CD4-positive, alpha-beta T cell treated with Interleukin-15 for 1 hour (primary cell): ENCODE measurements around the gene HBQ1.
"Not testable (repeated sequence)": the region's sequence is repeated elsewhere in the genome, so short reads cannot be mapped to it uniquely, and the experiment has no call there.

ENCODE experiments used
- DNase-seq: peaks from one replicate; pipeline ENCODE4 v3.0.0-alpha.2; 2020

The HBQ1 gene

DNA sequence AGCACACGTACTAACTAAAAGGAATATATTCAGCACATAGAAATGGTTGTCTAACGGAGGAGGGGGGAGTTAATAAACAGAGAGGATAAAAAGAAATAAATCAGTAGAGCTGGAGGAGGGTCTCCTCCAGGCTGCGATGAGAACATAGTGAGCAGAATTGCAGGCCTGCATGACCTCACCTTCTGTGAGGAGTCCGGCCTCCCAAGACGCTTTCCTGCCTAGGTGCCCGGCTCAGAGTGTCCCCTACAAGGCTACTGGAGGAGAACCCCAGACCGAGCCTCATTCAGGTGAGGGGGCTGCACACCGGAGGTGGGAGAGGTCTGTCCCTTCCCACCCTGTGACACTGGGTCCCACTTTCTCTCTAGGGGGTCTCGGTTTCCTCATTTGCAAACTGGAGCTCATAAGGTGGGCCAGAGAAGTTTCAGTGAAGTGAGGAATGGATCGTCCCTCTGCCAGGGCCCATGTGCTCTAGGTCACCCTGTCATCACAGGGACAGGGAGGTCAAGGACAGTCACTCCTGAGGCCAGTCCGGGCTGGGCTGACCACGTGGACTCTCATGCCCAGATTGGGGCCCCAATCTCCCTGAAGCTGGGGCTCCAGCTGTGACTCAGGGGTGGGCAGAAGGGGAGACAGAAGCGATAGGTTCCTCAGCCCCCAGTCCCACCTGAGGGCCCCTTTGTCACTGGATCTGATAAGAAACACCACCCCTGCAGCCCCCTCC lies 17.8 kb upstream of the HBQ1 start:
- no peak for DNase-seq

- DNase-seq, result not testable (repeated sequence)
These were observed 17.1 kb upstream of the HBQ1 start for GRCh38 chr16:163139-163538.

DNA sequence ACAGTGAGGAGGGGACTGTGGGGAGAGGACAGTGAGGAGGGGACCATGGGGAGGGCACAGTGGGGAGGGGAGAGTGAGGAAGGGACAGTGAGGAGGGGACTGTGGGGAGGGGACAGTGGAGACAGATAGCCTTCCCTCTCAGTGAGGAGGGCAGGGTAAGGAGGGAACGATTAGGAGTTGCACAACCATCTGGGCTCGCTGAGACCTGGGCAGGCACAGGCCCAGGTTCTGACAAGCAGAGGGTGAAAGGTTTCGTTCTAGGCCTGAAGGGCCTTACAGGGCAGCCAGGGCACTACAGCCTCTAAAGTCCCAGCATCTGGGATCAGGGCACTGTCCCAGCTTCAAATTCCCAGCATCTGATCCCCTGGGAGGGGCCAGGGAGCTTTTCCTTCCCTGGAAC lies 16.6 kb upstream of the HBQ1 start:
- DNase-seq, result not testable (repeated sequence)

- DNase-seq, result not testable (repeated sequence)
These were observed 16.0 kb upstream of the HBQ1 start for GRCh38 chr16:164134-164823.

- no peak for DNase-seq
These were observed 15.3 kb upstream of the HBQ1 start for GRCh38 chr16:164827-165538.

GRCh38 chr16:165539-166374 lies 14.5 kb upstream of the HBQ1 start, which contains the start of gene HBM:
Gene HBM, plus strand, starts transcription at chr16:165978. Its CDS starts 20 bp downstream, at chr16:165998.
- no peak for DNase-seq

GRCh38 chr16:166375-167121 lies 13.7 kb upstream of the HBQ1 start:
- no peak for DNase-seq

DNA sequence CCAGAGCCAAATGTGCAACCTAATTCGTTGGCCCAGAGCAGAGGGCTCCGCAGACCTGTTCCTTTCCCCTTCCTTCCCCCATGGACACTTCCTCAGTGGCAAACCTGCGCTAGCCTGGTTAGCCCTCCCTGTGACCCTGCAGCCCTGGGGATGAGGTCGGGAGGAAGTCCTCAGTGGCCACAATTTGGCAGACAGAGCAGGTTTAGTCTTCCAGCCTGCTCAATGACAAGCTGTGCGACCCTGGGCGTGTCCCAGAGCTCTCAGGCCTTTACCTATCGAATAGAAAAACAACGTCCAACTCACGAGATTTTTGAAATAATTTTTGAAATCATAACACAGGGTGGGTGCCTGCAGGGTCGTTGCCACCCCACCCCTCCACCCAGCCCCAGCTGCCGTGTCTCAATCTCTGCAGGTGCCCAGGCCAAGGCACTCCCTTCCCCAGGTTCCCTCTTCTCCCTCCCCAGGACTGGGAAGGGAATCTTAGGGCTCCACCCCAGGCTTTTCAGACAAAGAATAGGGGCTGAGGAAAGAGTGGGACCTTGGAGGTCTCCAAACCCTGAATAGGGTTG lies 13.1 kb upstream of the HBQ1 start:
- DNase-seq, result no peak

DNA sequence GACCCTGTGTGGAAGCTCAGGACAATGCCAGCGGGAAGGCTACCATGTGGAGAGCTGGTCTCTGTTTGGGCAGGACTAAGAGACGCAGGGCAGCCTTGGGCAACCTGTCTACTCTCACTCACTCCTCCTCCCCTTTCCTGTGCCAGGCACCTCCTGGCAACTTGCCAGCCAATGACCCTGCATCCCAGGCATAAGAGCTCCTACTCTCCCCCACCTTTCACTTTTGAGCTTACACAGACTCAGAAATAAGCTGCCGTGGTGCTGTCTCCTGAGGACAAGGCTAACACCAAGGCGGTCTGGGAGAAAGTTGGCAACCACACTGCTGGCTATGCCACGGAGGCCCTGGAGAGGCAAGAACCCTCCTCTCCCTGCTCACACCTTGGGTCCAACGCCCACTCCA lies 11.8 kb upstream of the HBQ1 start:
- no peak for DNase-seq

DNA sequence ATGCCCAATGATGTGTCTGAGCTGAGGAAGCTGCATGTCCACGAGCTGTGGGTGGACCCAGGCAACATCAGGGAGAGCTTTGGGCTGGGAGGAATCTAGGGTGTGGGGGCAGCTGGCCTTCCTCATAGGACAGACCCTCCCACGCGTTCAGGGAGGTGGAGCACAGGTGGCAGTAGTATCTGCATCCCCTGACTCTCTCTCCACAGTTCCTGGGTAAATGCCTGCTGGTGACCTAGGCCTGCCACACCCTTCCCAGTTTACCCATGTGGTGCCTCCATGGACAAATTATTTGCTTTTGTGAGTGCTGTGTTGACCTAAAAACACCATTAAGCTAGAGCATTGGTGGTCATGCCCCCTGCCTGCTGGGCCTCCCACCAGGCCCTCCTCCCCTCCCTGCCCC lies 11.2 kb upstream of the HBQ1 start:
- no peak for DNase-seq

- DNase-seq, result not testable (repeated sequence)
These were observed 10.2 kb upstream of the HBQ1 start for GRCh38 chr16:170088-170507.

DNA sequence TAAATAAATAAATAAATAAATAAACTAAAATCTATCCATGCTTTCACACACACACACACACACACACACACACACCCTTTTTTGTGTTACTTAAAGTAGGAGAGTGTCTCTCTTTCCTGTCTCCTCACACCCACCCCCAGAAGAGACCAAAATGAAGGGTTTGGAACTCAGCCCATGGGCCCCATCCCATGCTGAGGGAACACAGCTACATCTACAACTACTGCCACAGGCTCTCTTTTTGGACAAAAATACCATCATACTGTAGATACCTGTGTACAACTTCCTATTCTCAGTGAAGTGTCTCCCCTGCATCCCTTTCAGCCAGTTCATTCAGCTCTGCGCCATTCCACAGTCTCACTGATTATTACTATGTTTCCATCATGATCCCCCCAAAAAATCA lies 9.5 kb upstream of the HBQ1 start:
- DNase-seq, result no peak

- not testable (repeated sequence) for DNase-seq
These were observed 7.8 kb upstream of the HBQ1 start, which contains the start of gene HBA2 for GRCh38 chr16:172374-172941. Gene HBA2, plus strand, starts transcription at chr16:172876. Its CDS starts 37 bp downstream, at chr16:172913.

DNA sequence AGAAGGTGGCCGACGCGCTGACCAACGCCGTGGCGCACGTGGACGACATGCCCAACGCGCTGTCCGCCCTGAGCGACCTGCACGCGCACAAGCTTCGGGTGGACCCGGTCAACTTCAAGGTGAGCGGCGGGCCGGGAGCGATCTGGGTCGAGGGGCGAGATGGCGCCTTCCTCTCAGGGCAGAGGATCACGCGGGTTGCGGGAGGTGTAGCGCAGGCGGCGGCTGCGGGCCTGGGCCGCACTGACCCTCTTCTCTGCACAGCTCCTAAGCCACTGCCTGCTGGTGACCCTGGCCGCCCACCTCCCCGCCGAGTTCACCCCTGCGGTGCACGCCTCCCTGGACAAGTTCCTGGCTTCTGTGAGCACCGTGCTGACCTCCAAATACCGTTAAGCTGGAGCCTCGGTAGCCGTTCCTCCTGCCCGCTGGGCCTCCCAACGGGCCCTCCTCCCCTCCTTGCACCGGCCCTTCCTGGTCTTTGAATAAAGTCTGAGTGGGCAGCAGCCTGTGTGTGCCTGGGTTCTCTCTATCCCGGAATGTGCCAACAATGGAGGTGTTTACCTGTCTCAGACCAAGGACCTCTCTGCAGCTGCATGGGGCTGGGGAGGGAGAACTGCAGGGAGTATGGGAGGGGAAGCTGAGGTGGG lies 6.9 kb upstream of the HBQ1 start:
- DNase-seq, result not testable (repeated sequence)

DNA sequence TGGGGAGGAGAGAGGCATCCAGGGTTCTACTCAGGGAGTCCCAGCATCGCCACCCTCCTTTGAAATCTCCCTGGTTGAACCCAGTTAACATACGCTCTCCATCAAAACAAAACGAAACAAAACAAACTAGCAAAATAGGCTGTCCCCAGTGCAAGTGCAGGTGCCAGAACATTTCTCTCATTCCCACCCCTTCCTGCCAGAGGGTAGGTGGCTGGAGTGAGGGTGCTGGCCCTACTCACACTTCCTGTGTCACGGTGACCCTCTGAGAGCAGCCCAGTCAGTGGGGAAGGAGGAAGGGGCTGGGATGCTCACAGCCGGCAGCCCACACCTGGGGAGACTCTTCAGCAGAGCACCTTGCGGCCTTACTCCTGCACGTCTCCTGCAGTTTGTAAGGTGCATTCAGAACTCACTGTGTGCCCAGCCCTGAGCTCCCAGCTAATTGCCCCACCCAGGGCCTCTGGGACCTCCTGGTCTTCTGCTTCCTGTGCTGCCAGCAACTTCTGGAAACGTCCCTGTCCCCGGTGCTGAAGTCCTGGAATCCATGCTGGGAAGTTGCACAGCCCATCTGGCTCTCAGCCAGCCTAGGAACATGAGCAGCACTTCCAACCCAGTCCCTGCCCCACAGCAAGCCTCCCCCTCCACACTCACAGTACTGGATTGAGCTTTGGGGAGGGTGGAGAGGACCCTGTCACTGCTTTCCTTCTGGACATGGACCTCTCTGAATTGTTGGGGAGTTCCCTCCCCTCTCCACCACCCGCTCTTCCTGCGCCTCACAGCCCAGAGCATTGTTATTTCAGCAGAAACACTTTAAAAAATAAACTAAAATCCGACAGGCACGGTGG lies 6.1 kb upstream of the HBQ1 start:
- DNase-seq, result not testable (repeated sequence)

DNA sequence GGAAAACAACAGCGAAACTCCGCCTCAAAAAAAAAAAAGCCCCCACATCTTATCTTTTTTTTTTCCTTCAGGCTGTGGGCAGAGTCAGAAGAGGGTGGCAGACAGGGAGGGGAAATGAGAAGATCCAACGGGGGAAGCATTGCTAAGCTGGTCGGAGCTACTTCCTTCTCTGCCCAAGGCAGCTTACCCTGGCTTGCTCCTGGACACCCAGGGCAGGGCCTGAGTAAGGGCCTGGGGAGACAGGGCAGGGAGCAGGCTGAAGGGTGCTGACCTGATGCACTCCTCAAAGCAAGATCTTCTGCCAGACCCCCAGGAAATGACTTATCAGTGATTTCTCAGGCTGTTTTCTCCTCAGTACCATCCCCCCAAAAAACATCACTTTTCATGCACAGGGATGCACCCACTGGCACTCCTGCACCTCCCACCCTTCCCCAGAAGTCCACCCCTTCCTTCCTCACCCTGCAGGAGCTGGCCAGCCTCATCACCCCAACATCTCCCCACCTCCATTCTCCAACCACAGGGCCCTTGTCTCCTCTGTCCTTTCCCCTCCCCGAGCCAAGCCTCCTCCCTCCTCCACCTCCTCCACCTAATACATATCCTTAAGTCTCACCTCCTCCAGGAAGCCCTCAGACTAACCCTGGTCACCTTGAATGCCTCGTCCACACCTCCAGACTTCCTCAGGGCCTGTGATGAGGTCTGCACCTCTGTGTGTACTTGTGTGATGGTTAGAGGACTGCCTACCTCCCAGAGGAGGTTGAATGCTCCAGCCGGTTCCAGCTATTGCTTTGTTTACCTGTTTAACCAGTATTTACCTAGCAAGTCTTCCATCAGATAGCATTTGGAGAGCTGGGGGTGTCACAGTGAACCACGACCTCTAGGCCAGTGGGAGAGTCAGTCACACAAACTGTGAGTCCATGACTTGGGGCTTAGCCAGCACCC lies 5.0 kb upstream of the HBQ1 start:
- DNase-seq, result no peak

DNA sequence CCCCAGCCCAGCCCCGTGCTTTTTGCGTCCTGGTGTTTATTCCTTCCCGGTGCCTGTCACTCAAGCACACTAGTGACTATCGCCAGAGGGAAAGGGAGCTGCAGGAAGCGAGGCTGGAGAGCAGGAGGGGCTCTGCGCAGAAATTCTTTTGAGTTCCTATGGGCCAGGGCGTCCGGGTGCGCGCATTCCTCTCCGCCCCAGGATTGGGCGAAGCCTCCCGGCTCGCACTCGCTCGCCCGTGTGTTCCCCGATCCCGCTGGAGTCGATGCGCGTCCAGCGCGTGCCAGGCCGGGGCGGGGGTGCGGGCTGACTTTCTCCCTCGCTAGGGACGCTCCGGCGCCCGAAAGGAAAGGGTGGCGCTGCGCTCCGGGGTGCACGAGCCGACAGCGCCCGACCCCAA lies 4.3 kb upstream of the HBQ1 start:
- not testable (repeated sequence) for DNase-seq
